Measurements from ENCODE around the gene GDPD3. TPM values are rescaled to one million over a fixed set of nuclear protein-coding genes. Genes with fewer than 3 reads are reported as not detected.
A peak's percentile ranks its signal among the peaks of the same experiment; 100 is the strongest.

Gene GDPD3
- total and polyA plus RNA-seq, 2 of the 13 experiments (the other 11 are each of a cell fraction or from before 2014, with no cell fraction given), result 18.7 to 20.6 TPM

DNA sequence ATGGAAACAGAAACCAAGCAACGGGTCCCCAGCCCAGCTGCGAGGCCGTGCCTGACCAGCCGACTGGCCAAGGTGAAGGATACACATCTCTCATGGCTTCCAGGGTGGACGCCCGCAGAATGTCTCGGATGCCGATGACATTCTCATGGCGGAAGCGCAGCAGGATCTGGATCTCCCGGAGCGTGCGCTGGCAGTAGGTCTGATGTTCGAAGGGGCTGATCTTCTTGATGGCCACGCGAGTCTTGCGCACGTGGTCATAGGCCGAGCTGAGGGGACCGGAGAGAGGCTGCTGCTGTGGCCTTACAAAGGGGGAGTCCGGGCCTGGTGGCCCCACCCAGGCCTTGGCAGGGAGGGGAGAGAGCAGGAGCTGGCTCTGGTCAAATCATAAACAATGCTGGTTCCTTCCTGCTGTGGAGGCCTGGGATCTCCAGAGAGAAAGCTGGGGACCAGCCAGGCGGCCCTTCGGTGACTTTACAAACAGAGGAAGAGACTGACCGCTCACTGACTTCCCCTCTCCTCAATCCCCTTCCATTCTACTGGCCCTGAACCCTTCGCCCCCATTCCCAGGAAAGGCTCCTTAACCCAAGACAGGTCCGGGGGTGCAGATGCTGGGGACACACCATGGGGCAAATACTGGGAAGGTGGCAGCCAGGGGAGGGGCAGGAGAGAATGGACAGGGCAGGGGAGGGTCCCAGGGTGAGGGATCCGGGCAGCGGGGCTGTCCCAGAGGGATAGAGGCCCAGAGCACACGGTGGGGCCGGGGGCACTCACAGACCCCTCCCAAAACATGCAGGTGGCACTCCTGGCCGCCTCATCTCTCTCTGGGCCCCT lies 8.6 kb upstream of the GDPD3 start (continued):
- TF ChIP-seq, protein P1, sequence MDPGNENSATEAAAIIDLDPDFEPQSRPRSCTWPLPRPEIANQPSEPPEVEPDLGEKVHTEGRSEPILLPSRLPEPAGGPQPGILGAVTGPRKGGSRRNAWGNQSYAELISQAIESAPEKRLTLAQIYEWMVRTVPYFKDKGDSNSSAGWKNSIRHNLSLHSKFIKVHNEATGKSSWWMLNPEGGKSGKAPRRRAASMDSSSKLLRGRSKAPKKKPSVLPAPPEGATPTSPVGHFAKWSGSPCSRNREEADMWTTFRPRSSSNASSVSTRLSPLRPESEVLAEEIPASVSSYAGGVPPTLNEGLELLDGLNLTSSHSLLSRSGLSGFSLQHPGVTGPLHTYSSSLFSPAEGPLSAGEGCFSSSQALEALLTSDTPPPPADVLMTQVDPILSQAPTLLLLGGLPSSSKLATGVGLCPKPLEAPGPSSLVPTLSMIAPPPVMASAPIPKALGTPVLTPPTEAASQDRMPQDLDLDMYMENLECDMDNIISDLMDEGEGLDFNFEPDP (CRISPR knock-in tag; conservative IDR thresholded peaks at IDR 0.05), result no peak
- TF ChIP-seq ZNF572 (CRISPR knock-in tag; IDR thresholded peaks at IDR 0.05) (peak; percentile 41; the same call in 1 of the 2 replicates), ZSCAN22 (CRISPR knock-in tag; IDR thresholded peaks at IDR 0.05) (no peak), ZFP41 (CRISPR knock-in tag; IDR thresholded peaks at IDR 0.05; ENCODE audit: borderline replicate concordance) (peak; percentile 5; the same call in 1 of the 2 replicates), MXI1 (IDR thresholded peaks at IDR 0.05; ENCODE audit: borderline replicate concordance, low read depth, low read length) (no peak), MTA1 (CRISPR knock-in tag; IDR thresholded peaks at IDR 0.05; ENCODE audit: borderline replicate concordance) (peak; percentile 34; the same call in 1 of the 2 replicates), ZNF605 (CRISPR knock-in tag; IDR thresholded peaks at IDR 0.05) (0 out of 2 replicates have a peak, but pooled peaks have one; percentile 40), ZFP36L2 (CRISPR knock-in tag; IDR thresholded peaks at IDR 0.05) (no peak), SETDB1 (CRISPR knock-in tag; IDR thresholded peaks at IDR 0.05; ENCODE audit: borderline replicate concordance) (no peak), MLLT10 (CRISPR knock-in tag; IDR thresholded peaks at IDR 0.05) (no peak), MEF2D (CRISPR knock-in tag; IDR thresholded peaks at IDR 0.05) (0 out of 2 replicates have a peak, but pooled peaks have one; percentile 41), TBX3 (IDR thresholded peaks at IDR 0.05; ENCODE audit: borderline replicate concordance) (no peak)
- TF ChIP-seq, protein P2, sequence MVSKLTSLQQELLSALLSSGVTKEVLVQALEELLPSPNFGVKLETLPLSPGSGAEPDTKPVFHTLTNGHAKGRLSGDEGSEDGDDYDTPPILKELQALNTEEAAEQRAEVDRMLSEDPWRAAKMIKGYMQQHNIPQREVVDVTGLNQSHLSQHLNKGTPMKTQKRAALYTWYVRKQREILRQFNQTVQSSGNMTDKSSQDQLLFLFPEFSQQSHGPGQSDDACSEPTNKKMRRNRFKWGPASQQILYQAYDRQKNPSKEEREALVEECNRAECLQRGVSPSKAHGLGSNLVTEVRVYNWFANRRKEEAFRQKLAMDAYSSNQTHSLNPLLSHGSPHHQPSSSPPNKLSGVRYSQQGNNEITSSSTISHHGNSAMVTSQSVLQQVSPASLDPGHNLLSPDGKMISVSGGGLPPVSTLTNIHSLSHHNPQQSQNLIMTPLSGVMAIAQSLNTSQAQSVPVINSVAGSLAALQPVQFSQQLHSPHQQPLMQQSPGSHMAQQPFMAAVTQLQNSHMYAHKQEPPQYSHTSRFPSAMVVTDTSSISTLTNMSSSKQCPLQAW (CRISPR knock-in tag; IDR thresholded peaks at IDR 0.05), result 0 out of 2 replicates have a peak, but pooled peaks have one; percentile 33
- TF ChIP-seq, protein P3, sequence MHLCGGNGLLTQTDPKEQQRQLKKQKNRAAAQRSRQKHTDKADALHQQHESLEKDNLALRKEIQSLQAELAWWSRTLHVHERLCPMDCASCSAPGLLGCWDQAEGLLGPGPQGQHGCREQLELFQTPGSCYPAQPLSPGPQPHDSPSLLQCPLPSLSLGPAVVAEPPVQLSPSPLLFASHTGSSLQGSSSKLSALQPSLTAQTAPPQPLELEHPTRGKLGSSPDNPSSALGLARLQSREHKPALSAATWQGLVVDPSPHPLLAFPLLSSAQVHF (CRISPR knock-in tag; IDR thresholded peaks at IDR 0.05), result no peak

Data from HepG2 (cell line).